Mesothelial cell of epicardium (in vitro differentiated cells): ENCODE results near the gene CHMP4A. TPM values are rescaled to one million over a fixed set of nuclear protein-coding genes. Genes with fewer than 3 reads are reported as not detected.

ENCODE experiments used
- DNase-seq, 2 experiments: peaks; one replicate each; pipeline ENCODE4 v3.0.0; 2021; ENCODE audit warnings: low spot score in 2 of 2; ENCODE audit not compliant: unreplicated experiment in 2 of 2
- H3K27ac Mint-ChIP-seq: 2 replicates; pipeline ENCODE4 v1.8.0; 2021; ENCODE audit warnings: mixed read lengths
- H3K27me3 Mint-ChIP-seq: 2 replicates; pipeline ENCODE4 v1.8.0; 2021; ENCODE audit warnings: low read depth, mixed read lengths
- H3K36me3 Mint-ChIP-seq: 2 replicates; pipeline ENCODE4 v1.8.0; 2021; ENCODE audit warnings: mixed read lengths
- H3K4me1 Mint-ChIP-seq: 2 replicates; pipeline ENCODE4 v1.8.0; 2021; ENCODE audit warnings: mixed read lengths
- H3K4me3 Mint-ChIP-seq: 2 replicates; pipeline ENCODE4 v1.8.0; 2021; ENCODE audit warnings: mild to moderate bottlenecking, moderate library complexity, mixed read lengths
- H3K9me3 Mint-ChIP-seq: 2 replicates; pipeline ENCODE4 v1.8.0; 2021; ENCODE audit warnings: mixed read lengths
- total RNA-seq: library from RNA; stranded (reverse); gene quantifications from 3 replicates; pipeline ENCODE4 v1.2.1, GENCODE V29; 2021
- TF ChIP-seq, protein P1 (sequence below): fragments of 200-600 bp; sonication (generic); IDR thresholded peaks from one replicate; pipeline ENCODE4 v1.5.0; 2021; ENCODE audit warnings: antibody characterized with exemption; ENCODE audit not compliant: unreplicated experiment

Gene CHMP4A
- total RNA-seq, 1 donor from 2014 or later, result 48.0 TPM

DNA sequence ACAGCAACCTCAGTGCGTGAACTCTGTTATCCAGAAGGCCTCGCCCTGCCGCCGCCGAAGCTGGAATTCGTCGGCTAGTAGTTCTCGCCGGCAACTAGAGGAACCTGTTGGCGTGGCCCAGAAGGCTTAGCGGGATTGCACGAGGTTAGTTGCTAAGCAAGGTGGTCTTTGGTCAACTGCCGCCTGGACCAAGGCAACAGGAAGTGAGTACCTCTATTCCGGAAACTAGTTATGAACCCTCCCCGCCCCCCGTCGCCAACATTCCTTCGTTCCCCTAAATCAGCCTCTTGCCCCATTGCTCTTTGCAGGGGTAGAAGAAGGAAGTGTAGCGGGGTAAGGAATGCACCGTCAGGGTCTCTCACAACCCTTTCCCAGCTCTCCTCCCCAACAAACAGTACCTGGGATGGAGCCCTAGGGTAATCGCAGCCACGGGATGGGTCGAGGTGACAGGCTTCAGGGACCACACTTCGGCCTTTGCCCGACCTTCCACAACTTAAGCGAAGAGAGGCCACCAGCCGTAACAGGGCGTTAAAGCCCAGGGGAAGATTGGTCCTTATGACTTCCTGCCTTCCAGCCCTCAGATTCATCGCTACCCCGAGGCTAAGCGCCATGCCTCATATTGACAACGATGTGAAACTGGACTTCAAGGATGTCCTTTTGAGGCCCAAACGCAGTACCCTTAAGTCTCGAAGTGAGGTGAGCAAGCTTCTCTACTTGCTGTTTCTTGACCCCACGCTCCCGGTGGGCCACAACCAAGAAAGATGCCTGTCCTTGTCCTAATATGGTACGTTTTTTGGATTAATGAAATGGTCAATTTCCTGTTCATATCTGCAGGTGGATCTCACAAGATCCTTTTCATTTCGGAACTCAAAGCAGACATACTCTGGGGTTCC lies 19.6 kb upstream of the CHMP4A start, which contains the start of gene GMPR2:
Gene GMPR2 (plus strand): TSS at position 285 of the 893 bp plus-strand sequence. CDS start 325 bp downstream, at position 610.
- no peaks in the 10 kb centered on the region for H3K27me3 Mint-ChIP-seq
- H3K9me3 Mint-ChIP-seq, result no peaks in the 10 kb centered on the region
- peaks cover 19% of the 10 kb centered on the region for H3K36me3 Mint-ChIP-seq
- peak within 1 kb of the TSS; percentile 98 for H3K27ac Mint-ChIP-seq
- peaks cover 32% of the 10 kb centered on the region for H3K4me1 Mint-ChIP-seq
- TF ChIP-seq, protein P1, sequence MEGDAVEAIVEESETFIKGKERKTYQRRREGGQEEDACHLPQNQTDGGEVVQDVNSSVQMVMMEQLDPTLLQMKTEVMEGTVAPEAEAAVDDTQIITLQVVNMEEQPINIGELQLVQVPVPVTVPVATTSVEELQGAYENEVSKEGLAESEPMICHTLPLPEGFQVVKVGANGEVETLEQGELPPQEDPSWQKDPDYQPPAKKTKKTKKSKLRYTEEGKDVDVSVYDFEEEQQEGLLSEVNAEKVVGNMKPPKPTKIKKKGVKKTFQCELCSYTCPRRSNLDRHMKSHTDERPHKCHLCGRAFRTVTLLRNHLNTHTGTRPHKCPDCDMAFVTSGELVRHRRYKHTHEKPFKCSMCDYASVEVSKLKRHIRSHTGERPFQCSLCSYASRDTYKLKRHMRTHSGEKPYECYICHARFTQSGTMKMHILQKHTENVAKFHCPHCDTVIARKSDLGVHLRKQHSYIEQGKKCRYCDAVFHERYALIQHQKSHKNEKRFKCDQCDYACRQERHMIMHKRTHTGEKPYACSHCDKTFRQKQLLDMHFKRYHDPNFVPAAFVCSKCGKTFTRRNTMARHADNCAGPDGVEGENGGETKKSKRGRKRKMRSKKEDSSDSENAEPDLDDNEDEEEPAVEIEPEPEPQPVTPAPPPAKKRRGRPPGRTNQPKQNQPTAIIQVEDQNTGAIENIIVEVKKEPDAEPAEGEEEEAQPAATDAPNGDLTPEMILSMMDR, result no peak
- peak within 1 kb of the TSS; percentile 95 for H3K4me3 Mint-ChIP-seq
- DNase-seq, result no peak

DNA sequence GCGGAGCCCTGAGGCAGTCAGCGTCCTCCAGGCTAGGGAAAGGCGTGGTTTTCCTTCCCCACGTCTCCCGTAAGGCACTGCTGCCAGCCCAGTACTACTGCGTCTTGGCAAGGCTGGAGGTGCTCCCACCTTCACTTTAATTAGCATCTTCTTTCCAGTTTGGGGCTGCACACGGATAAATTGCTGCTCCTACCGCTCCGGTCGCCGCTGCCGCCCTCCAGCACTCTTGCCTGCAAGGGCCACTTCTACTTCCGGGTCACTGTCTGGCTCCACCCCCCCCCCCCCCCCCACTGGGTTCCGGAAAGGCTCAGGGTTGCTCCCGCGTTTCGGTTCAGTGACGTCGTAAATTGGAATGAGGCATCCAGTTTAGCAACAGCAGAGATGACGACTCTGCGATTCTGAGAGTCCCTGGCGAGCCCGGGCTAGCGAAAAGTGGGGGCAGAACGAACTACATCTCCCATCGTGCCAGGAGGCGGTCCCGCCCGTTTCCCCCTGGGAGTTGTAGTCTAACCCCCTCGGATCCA lies 18.9 kb upstream of the CHMP4A start, which contains the start of gene NEDD8:
Gene NEDD8 (minus strand): TSS at position 247 of the 524 bp plus-strand sequence. CDS start 100 bp downstream, at position 147.
- TF ChIP-seq, protein P1, result no peak
- no peaks in the 10 kb centered on the region for H3K9me3 Mint-ChIP-seq
- H3K27ac Mint-ChIP-seq, result peak within 1 kb of the TSS; percentile 98

DNA sequence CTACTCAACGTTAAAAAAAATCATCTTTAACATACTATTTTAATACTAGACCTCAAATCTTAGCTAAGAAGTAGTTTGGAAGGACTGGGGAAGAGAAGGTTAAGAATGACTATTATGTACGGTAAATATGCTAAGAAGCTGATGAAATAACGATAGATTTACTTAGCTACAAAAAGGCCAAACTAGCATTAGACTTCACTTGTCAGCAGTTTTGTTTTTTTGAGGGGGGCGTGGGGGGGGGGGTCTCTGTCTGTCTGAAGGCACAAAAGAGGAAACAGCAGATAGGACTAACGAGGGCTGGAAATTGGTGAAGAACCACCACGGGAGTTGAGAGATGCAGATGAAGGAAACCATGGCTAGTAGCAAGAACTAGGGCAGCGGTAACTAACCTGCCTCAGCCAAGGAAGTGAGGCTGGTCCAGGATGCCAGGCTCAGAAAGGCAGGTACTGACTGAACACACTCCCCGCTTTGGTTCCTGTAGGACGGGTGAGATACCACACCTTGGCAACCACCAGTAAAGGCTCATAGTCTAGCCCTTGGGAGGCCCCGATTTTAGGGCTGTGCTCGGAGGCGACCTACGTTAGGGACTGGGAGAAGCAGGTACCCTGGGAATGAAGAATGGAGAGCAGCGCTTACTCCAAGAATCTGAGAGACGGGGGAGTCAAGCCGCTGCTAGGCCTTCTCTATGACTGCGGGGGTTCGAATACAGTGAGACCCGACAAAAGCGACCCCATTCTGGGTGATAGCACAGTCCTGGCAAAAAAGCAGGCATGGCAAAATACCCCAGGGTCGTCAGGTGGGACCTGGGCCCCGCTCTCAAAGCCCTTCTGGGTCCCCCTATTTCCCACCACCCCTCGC lies 18.2 kb upstream of the CHMP4A start:
- Mint-ChIP-seq H3K27me3 (no peaks in the 10 kb centered on the region), H3K4me3 (peak overlapping the region; percentile 95), H3K9me3 (no peaks in the 10 kb centered on the region), H3K36me3 (peaks cover 14% of the 10 kb centered on the region), H3K4me1 (peaks cover 30% of the 10 kb centered on the region), H3K27ac (peak overlapping the region; percentile 98)
- TF ChIP-seq, protein P1, result no peak
- DNase-seq, result no peak

More for the DNA sequence above, 18.9 kb upstream of the CHMP4A start, which contains the start of gene NEDD8:
- H3K36me3 Mint-ChIP-seq, result peaks cover 17% of the 10 kb centered on the region
- peak within 1 kb of the TSS; percentile 95 for H3K4me3 Mint-ChIP-seq
- peak; percentile 65 to 79 for DNase-seq
- no peaks in the 10 kb centered on the region for H3K27me3 Mint-ChIP-seq
- peaks cover 30% of the 10 kb centered on the region for H3K4me1 Mint-ChIP-seq

DNA sequence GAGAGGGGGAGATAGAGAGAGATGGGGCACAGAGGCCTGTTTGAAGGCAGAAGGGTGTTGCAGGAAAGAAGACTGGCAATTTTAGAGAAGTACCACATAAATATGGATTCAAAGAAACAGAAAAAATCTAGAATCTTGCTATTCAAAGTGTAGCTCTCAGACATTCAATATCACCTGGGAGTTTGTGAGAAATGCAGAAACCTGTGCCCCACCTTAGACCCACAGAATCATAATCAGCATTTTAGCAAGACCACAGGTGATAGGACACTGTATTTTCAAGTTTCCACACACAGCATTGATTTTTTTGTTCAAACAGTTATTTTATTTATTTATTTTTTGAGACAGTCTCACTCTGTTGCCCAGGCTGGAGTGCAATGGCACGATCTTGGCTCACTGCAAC lies 15.6 kb upstream of the CHMP4A start:
- peak overlapping the region; percentile 16 for H3K27ac Mint-ChIP-seq
- TF ChIP-seq, protein P1, result no peak

DNA sequence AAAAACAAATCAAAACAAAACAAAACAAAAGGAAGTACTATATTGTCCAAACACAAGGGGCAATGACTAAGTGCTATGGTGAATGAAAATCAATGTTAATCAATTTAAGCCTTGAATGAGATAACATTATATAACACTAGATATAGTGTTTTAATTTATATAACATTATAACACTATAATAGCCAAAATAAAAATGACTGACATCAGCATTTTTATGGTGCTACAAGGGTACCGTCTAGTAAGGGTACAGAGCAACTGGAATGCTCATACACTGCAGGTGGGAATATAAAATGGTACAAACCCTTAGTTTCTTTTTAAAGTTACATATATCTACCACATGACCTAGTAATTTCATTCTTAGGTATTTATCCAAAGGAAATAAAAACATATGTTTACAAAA lies 13.2 kb upstream of the CHMP4A start:
- H3K4me1 Mint-ChIP-seq, result peaks cover 6% of the 10 kb centered on the region
- H3K4me3 Mint-ChIP-seq, result no peak overlapping the region
- no peaks in the 10 kb centered on the region for H3K9me3 Mint-ChIP-seq
- DNase-seq, result no peak
- peaks cover 8% of the 10 kb centered on the region for H3K36me3 Mint-ChIP-seq
- TF ChIP-seq, protein P1, result no peak
- no peaks in the 10 kb centered on the region for H3K27me3 Mint-ChIP-seq
- no peak overlapping the region for H3K27ac Mint-ChIP-seq

More for the DNA sequence above, 15.6 kb upstream of the CHMP4A start:
- peaks cover 19% of the 10 kb centered on the region for H3K4me1 Mint-ChIP-seq
- no peaks in the 10 kb centered on the region for H3K27me3 Mint-ChIP-seq
- H3K9me3 Mint-ChIP-seq, result no peaks in the 10 kb centered on the region
- no peak for DNase-seq
- H3K36me3 Mint-ChIP-seq, result peaks cover 8% of the 10 kb centered on the region
- no peak overlapping the region for H3K4me3 Mint-ChIP-seq
